ENCODE data around the gene MAN1C1.

The MAN1C1 gene

DNA sequence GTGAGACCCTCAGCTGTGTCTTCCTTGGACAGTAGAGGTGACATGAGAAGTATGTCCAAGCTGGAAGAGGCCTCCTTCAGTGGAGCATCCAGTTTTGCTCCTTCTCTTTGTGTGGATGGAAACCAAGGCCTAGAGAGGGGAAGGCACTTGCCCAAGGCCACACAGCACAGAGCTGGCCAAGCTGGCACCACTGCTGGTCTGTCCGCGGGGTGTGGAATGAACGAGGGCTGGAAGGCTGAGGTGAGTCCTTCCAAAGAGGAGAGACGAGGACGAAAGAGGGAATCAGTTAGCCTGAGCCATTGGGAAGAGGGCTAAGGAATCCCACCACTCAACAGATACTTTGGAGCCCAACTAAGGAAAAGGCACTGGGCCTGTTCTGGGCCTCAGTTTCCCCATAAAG, 155.6 kb downstream of the MAN1C1 start:
- H3K4me3 ChIP-seq (ENCODE audit: low read depth, low read length), result no peak overlapping the region

DNA sequence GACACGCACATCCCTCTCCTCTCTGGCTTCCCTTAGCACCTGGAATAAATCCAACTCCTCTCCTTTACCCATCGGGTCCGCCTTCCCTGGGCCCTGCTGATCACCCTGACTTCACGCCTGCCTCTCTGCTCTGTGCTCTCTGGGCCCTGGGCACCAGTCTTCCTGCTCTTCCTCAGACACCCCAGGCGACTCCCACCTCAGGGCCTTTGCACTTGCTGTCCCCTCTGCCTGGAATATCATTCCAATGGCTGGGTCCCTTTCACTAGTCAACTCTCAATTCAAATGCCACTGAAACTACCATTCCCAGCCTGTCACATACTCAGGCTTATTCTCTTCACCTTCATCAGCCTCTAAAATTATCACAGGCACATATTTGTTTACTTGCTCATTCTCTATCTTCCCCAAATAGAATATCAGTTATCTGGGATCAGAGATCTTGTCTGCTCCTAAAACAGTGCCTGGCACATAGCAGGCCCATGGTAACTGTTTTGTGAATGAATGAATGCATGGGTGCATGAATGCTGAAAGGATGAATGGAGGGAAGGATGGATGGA, 156.2 kb downstream of the MAN1C1 start:
- H3K4me3 ChIP-seq (ENCODE audit: low read depth, low read length), result no peak overlapping the region

DNA sequence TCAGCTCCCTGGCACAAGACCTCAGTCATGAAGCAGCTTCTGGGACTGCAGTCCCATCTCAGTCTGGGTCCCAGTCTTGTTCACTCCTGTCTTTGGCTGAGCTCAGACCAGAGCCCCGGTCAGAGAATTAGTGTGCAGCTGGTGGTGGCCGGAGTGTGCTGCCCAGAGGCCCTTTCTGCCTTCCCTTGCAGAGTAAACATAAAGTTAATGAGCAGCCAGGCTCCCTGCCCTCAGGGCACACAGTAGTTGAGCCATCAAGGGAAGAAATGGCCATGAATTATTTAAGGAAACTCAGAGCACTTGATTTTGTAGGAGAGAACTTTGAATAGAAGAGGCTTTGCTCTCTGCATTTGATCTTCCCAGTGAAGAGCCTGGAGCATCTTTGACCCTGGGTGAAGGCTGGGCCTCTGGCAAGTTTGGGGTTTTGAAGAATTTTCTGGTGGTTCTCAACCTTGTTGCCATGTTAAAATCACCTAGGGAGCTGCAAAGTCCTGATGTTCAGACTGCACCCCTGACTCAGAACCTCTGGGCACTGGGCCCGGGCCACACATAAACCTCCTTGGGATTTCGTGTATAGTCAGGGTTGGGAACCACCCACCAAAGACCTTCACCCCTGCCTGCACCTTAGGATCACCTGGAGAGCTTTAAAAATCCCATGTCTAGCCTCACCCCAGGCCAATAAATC, 157.0 kb downstream of the MAN1C1 start:
- no peak overlapping the region for H3K4me3 ChIP-seq (ENCODE audit: low read depth, low read length)

GRCh38 chr1:25774206-25774803, 157.7 kb downstream of the MAN1C1 start:
- no peak overlapping the region for H3K4me3 ChIP-seq (ENCODE audit: low read depth, low read length)

- H3K4me3 ChIP-seq (ENCODE audit: low read depth, low read length), result no peak overlapping the region
Measured at GRCh38 chr1:25774921-25775771, 158.6 kb downstream of the MAN1C1 start.

DNA sequence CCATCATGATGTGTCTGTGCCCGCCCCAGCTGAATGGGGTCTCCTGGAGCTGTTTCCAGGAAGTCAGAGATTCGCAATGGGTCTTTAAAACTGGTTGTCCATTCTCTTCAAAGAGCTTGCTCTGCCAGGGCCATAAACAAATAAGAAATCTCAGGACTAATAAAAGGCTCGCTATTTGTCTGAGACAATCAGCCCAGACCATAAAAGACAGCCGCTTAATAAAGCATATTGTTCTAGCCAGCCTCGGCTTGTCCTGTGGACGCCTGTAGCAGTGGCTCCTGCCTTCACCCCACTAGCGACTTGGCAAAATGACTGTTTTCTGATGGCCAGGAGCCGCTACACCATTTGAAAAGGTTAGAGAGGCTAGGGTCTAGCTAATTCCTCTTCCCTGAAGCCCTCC, 162.8 kb downstream of the MAN1C1 start:
- no peak overlapping the region for H3K4me3 ChIP-seq (ENCODE audit: low read depth, low read length)

DNA sequence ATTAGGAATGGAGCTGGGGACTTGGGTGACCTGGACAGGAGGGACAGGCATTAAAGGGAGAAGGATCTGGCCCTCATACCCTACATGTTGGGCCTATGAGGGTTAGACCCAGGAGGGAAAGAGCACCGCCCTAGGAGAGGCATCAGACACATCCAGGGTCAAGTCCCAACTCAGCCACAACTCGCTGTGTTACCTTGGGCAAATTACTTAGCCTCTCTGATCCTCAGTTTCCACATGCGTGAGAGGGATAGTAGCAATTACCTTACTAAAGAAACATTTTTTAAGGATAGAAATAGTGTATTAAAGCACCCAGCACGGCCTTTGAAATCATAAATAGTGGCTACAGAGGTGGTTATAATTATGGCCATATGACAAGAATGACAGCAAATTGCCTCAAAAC, 163.3 kb downstream of the MAN1C1 start:
- H3K4me3 ChIP-seq (ENCODE audit: low read depth, low read length), result no peak overlapping the region

DNA sequence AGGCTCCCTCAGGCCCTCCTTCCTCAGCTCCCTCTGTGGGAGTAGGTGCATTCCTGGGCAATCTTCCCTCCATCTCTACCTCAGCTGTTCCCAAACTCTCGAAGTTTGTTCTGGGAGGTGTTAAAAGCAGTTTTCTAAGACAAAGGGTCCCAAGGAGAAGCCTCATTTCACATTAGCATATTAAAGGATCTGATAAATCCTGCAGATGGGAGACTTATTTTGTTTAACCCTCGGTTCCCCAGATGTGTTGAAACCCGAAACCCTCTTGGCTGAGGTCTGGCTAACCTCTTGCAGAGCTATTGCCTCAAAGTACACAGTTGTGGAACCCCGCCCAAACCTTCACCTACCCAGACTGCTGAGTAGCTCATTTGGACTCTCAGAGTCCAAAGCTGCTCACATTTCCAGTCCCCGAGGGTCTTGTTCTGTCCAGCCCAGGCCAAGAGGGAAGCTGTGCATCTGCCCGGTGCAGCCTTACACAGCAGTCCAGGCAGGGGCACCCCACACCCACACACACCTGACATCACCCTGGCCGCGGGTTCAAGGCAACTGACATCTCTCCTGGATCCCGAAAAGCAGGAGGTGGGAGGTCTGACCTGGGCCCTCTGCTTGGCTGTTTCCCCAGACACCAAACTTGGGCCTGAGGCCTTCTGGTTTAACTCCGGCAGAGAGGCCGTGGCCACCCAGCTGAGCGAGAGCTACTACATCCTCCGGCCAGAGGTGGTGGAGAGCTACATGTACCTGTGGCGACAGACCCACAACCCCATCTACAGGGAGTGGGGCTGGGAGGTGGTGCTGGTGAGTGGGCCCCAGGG, 163.9 kb downstream of the MAN1C1 start:
- H3K4me3 ChIP-seq (ENCODE audit: low read depth, low read length), result no peak overlapping the region

- H3K4me3 ChIP-seq (ENCODE audit: low read depth, low read length), result no peak overlapping the region
Measured at GRCh38 chr1:25781130-25781433, 164.5 kb downstream of the MAN1C1 start.

DNA sequence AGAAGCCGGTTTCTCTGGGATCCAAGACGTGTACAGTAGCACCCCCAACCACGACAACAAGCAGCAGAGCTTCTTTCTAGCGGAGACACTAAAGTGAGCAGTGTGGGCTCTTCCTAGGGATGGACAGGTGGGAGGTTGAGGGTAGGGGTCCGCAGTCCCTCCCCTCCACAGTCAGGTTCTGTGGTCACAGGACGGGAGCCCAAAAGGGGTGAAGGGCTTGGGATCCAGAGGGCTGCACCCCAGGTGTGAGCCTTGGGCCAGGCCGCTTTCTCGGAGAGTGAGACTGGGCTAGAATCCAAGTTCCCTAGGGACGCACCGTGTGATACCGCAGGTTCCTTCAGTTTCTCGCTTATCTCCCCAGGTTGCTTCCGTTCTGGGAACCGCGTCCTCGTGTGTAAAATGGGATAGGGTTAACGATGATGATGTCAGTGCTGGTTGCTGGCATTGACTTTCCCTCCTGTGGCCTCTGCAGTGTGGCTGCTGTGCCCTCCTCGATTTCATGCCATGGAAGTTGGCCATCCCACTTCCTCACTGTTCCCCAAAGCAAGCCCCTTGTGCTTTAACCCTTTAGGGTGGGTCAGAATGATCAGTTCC, 166.1 kb downstream of the MAN1C1 start:
- H3K4me3 ChIP-seq (ENCODE audit: low read depth, low read length), result no peak overlapping the region

GRCh38 chr1:25784575-25785051, 168.0 kb downstream of the MAN1C1 start:
- H3K4me3 ChIP-seq (ENCODE audit: low read depth, low read length), result no peak overlapping the region

GRCh38 chr1:25785333-25786067, 168.9 kb downstream of the MAN1C1 start:
- H3K4me3 ChIP-seq (ENCODE audit: low read depth, low read length), result no peak overlapping the region

- H3K4me3 ChIP-seq (ENCODE audit: low read depth, low read length), result no peak overlapping the region
Measured at GRCh38 chr1:25786887-25787759, 170.5 kb downstream of the MAN1C1 start.

GRCh38 chr1:25787760-25788166, 171.2 kb downstream of the MAN1C1 start:
- H3K4me3 ChIP-seq (ENCODE audit: low read depth, low read length), result no peak overlapping the region

GRCh38 chr1:25790472-25790871, 173.9 kb downstream of the MAN1C1 start:
- H3K4me3 ChIP-seq (ENCODE audit: low read depth, low read length), result no peak overlapping the region

- no peak overlapping the region for H3K4me3 ChIP-seq (ENCODE audit: low read depth, low read length)
Measured at GRCh38 chr1:25792115-25792514, 175.5 kb downstream of the MAN1C1 start.

GRCh38 chr1:25793585-25794170, 177.1 kb downstream of the MAN1C1 start:
- H3K4me3 ChIP-seq (ENCODE audit: low read depth, low read length), result no peak overlapping the region

- no peak overlapping the region for H3K4me3 ChIP-seq (ENCODE audit: low read depth, low read length)
Measured at GRCh38 chr1:25794325-25794724, 177.7 kb downstream of the MAN1C1 start.
